ENCODE results near the gene ZNF48. TPM values are rescaled to one million over a fixed set of nuclear protein-coding genes. Genes with fewer than 3 reads are reported as not detected.

ZNF48 gene
- polyA plus RNA-seq, 1 of the 3 experiments (the other 2 are of a cell fraction): 8.8 TPM

- POLR2A ChIA-PET: no interaction called here
- Histone ChIP-seq H2AFZ (ENCODE audit: low read depth) (no peak overlapping the region), H3K36me3 (replicated peaks in 1 of 2; ENCODE audit: control insufficient read depth in 1 of 2, insufficient read depth in 2 of 2, low read length in 1 of 2) (peaks cover 15 to 22% of the 10 kb centered on the region in 2 experiments), H3K27ac (ENCODE audit: low read depth in 2 of 2, low read length in 1 of 2) (no peak overlapping the region), H3K27me3 (ENCODE audit: insufficient read depth) (no peaks in the 10 kb centered on the region), H3K9me3 (no peaks in the 10 kb centered on the region), H3K4me1 (ENCODE audit: control insufficient read depth in 1 of 2, insufficient read depth in 2 of 2, low read depth in 1 of 2, low read length in 1 of 2) (peaks cover 7 to 17% of the 10 kb centered on the region in 2 experiments; a peak in 2 of 4 replicates), H3K4me2 (no peak overlapping the region), H4K20me1 (ENCODE audit: insufficient read depth) (peaks cover 4% of the 10 kb centered on the region; the same call in 1 of the 2 replicates), H3F3A (replicated peaks; ENCODE audit: insufficient read depth) (peaks cover 24% of the 10 kb centered on the region), H3K9ac (no peak overlapping the region), H3K4me3 (ENCODE audit: low read depth in 2 of 2, low read length in 1 of 2) (no peak overlapping the region), H3K9me2 (no peaks in the 10 kb centered on the region), H3K79me2 (ENCODE audit: insufficient read depth) (peaks cover 32% of the 10 kb centered on the region)
- WGBS (ENCODE audit: low lambda C conversion rate): 92% methylated on average over 5 of the region's 5 CpGs
- TF ChIP-seq RAD21 (IDR thresholded peaks at IDR 0.05; ENCODE audit: low read length) (no peak), TAF1 (IDR thresholded peaks at IDR 0.05; ENCODE audit: borderline replicate concordance, low read depth, low read length) (no peak), MXI1 (IDR thresholded peaks at IDR 0.05; ENCODE audit: low read depth, low read length) (no peak), USF1 (IDR thresholded peaks at IDR 0.05; ENCODE audit: borderline replicate concordance, low read depth) (no peak), NFIC (IDR thresholded peaks at IDR 0.05; ENCODE audit: borderline replicate concordance) (no peak), EP300 (IDR thresholded peaks at IDR 0.05; ENCODE audit: borderline replicate concordance in 1 of 2, low read depth in 1 of 2, low read length in 1 of 2) (no peak), ELF1 (IDR thresholded peaks at IDR 0.05) (no peak), EZH2phosphoT487 (IDR thresholded peaks at IDR 0.05; ENCODE audit: borderline replicate concordance, low read depth) (no peak), YY1 (IDR thresholded peaks at IDR 0.05; ENCODE audit: low read depth) (no peak), GABPA (IDR thresholded peaks at IDR 0.05; ENCODE audit: low read depth) (no peak), IRF3 (IDR thresholded peaks at IDR 0.05; ENCODE audit: low read depth, low read length) (no peak), RFX5 (IDR thresholded peaks at IDR 0.05; ENCODE audit: low read length) (no peak), CHD2 (IDR thresholded peaks at IDR 0.05; ENCODE audit: low read length, partially characterized antibody) (no peak), FOXM1 (IDR thresholded peaks at IDR 0.05; ENCODE audit: low read depth) (no peak), POLR2AphosphoS5 (IDR thresholded peaks at IDR 0.05; ENCODE audit: low read depth, low read length) (no peak), JUND (IDR thresholded peaks at IDR 0.05) (no peak), ZBTB33 (IDR thresholded peaks at IDR 0.05; ENCODE audit: borderline replicate concordance, low read depth) (no peak)
- CTCF ChIA-PET: no interaction called here
- DNase-seq: no peak
These were observed 18.9 kb downstream of the ZNF48 start for GRCh38 chr16:30414159-30414558.

Data from SK-N-SH (cell line).